Urinary bladder (tissue), 4 donors: ENCODE measurements around the gene FOXP1. TPM values are rescaled to one million over a fixed set of nuclear protein-coding genes. Genes with fewer than 3 reads are reported as not detected.

Experiments
- DNase-seq: peaks from one replicate; pipeline ENCODE4 v3.0.0-alpha.2; 2015; ENCODE audit errors: extremely low spot score
- H3K27ac ChIP-seq: one replicate; pipeline ENCODE4 v1.5.1; 2013; ENCODE audit warnings: low read depth, mild to moderate bottlenecking, moderate library complexity
- H3K36me3 ChIP-seq: one replicate; pipeline ENCODE4 v1.6.1; 2013; ENCODE audit warnings: mild to moderate bottlenecking, moderate library complexity; ENCODE audit not compliant: insufficient read depth
- H3K4me1 ChIP-seq: one replicate; pipeline ENCODE4 v1.6.1; 2013; ENCODE audit warnings: mild to moderate bottlenecking, moderate library complexity; ENCODE audit not compliant: insufficient read depth
- H3K4me3 ChIP-seq: one replicate; pipeline ENCODE4 v1.5.1; 2013; ENCODE audit warnings: low read depth, low read length
- WGBS: extraction: QIAGEN DNeasy Blood & Tissue Kit; methylation state at CpG from one replicate; pipeline ENCODE4 v1.1.7; 2013; 5-methylcytosine and 5-hydroxymethylcytosine counted together
- polyA plus RNA-seq: library from polyadenylated mRNA; stranded (reverse); fragments of 200-250 nt; gene quantifications from one replicate; pipeline ENCODE4 v1.2.3, GENCODE V29; 2013
- total RNA-seq: library from RNA; depleted of rRNA; stranded (reverse); fragments of >200 nt; gene quantifications from one replicate; pipeline ENCODE4 v1.2.3, GENCODE V29; 2014
- donor health status: healthy with polysubstance abuse.
- donor health status: healthy.

FOXP1 gene
- total and polyA plus RNA-seq, 2 donors, result 27.4 to 176 TPM

DNA sequence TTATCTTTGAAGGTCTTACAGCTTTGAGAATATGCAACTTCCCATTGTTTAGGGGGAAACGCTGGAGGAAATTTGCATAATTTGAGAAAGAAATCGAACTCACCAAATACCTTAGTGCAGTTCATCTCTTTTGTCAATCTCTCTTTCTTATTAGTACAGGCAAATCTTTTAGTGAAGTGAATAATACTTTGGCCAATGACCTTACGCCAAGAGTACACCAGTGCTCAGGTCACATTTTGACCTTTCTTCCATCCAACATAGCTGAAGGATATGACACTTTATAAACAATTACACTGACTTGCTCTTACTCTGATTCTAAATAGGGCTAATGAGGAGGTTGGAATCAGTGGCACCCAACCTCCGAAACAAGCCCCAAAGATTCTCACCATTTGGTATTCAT, 494.8 kb downstream of the FOXP1 start:
- 97% methylated on average over 4 of the region's 4 CpGs for WGBS
- Histone ChIP-seq H3K4me1 (no peaks in the 10 kb centered on the region), H3K36me3 (no peaks in the 10 kb centered on the region), H3K4me3 (no peak overlapping the region), H3K27ac (no peak overlapping the region)
- DNase-seq, result no peak

DNA sequence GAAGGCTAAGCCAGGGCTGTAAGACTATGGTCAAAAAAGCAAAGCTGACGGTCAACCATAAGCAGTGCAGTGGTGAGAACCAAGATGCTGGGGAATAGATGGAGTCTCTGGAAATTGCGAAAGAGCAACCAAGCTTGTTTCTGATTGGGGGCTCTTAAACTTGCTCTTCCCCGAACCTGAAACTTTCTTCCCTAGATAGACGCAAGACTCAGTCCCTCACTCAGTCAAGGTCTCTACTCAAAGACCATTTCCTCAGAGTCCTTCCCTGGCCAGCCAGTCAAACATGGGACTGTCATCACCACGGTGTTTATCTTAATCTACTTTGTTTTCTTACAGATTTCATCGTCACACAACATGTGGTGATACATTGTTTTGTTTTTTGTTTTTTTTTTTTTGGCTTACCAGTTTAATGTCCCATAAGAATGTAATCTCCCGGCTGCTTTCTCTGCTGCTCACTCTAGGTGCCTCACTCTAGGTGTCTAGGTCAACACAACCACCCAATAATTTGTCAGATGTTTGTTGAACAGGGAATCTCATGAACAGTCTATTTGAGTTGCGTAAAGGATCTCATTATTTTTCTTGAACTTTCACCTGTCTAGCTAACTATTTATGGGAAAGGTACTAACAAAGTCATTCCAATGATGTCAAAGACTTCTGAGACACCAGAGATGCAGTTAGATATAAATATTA, 495.4 kb downstream of the FOXP1 start:
- Histone ChIP-seq H3K36me3 (no peaks in the 10 kb centered on the region), H3K4me3 (no peak overlapping the region), H3K4me1 (no peaks in the 10 kb centered on the region), H3K27ac (no peak overlapping the region)
- no peak for DNase-seq
- 93% methylated on average over 8 of the region's 8 CpGs for WGBS

GRCh38 chr3:71087143-71088018, 496.1 kb downstream of the FOXP1 start:
- no peak for DNase-seq
- Histone ChIP-seq H3K36me3 (no peaks in the 10 kb centered on the region), H3K27ac (no peak overlapping the region), H3K4me1 (no peaks in the 10 kb centered on the region), H3K4me3 (no peak overlapping the region)
- WGBS, result 88% methylated on average over 9 of the region's 9 CpGs

- Histone ChIP-seq H3K36me3 (no peaks in the 10 kb centered on the region), H3K4me3 (no peak overlapping the region), H3K4me1 (no peaks in the 10 kb centered on the region), H3K27ac (no peak overlapping the region)
- no peak for DNase-seq
- 88% methylated on average over 4 of the region's 4 CpGs for WGBS
Observed at GRCh38 chr3:71086777-71087142, 496.8 kb downstream of the FOXP1 start.

DNA sequence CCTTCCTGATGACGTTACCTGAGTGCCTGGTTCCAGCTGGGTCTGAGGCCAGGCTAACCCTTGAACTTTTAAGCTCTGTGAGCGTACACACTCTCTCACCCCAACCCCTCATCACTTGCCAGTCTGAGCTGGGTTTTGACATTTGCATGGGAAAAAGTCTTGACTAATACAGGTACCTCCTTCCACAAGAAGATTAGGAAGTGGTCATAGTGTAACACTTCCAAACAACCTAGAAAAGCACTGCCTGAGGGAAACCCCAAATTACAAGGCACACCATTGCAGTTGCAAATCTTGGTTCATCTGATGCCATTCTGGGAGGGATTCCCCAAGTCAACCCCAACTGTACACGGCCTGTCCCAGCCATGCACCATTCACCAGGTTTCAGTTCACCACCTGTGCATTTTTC, 499.8 kb downstream of the FOXP1 start:
- DNase-seq, result no peak
- whole genome bisulfite sequencing, result 92% methylated on average over 3 of the region's 3 CpGs
- Histone ChIP-seq H3K4me1 (no peaks in the 10 kb centered on the region), H3K36me3 (no peaks in the 10 kb centered on the region), H3K27ac (no peak overlapping the region), H3K4me3 (no peak overlapping the region)

GRCh38 chr3:71082833-71083232, 500.7 kb downstream of the FOXP1 start:
- H3K27ac ChIP-seq, result no peak overlapping the region

DNA sequence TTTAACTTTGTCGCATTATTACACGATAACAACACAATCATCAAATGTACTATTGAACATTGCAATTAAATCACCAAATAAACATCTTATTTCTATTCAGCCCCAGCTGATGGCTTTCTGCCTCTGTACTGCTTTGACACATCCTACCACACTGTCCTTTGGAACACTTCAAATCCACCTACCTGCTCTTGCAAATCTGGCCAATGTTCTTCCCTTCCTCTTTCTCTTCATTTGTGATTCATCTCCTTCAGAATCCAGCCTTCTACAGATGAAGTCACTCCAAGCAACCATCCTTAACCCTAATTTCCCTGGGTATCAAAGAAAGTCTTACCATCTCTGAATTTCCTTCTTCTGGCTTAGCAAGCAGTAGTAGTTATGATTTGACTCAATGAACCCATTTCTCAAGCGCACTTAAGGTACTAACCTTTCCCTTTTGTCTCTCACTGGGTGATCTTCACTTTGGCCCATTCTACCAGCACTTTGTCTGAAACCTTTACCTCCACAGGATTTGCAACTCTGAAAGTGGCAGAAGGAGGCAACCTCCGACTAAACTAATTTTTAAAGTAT, 502.9 kb downstream of the FOXP1 start:
- no peaks in the 10 kb centered on the region for H3K4me1 ChIP-seq

More at GRCh38 chr3:71082833-71083232, 500.7 kb downstream of the FOXP1 start:
- H3K4me3 ChIP-seq, result no peak overlapping the region
- H3K36me3 ChIP-seq, result no peaks in the 10 kb centered on the region
- no peak for DNase-seq
- no peaks in the 10 kb centered on the region for H3K4me1 ChIP-seq
- 93% methylated on average over 5 of the region's 5 CpGs for WGBS

DNA sequence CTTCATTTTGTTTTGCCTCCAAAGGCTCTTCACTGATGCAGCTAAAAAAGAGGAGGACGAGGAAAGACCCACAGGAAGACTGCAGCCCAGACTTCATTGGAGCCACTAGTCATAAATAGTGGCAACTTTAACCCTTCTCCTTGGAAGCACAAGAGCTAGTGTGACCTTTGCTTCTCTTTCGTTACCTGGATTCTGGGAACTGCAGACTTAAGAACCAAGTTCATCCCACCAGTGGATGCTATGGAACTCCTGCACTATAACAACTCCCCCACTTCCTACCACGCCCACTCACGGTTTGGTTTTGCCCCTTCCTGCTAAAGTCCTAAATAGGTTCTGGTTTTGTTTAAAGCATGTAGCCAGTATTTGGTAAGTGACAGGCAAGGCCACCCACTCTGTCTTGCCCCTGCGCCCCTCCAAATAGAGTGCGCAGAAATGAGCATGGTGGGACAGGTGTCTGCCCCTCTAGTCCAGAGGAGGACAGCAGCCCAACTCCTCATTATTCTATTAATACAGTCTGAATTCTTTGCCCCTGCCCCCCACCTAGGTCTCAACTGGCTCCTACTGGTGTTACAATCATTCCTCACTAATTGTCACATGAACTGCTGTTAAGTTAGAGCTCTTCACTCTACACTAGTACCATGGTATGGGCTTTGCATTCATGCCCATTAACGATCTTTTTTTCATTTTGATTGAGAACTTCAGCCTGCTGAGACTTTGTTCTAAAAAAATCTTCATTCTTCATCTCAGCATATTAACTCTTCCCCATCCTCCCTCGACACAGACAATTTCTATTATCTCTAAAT, 504.6 kb downstream of the FOXP1 start:
- no peaks in the 10 kb centered on the region for H3K4me1 ChIP-seq
- DNase-seq, result no peak
- no peak overlapping the region for H3K27ac ChIP-seq
- H3K4me3 ChIP-seq, result no peak overlapping the region
- 85% methylated on average over 8 of the region's 8 CpGs for WGBS
- H3K36me3 ChIP-seq, result no peaks in the 10 kb centered on the region

More for the DNA sequence above, 502.9 kb downstream of the FOXP1 start:
- no peak for DNase-seq
- WGBS, result 78% methylated on average over 4 of the region's 4 CpGs
- no peaks in the 10 kb centered on the region for H3K36me3 ChIP-seq
- no peak overlapping the region for H3K4me3 ChIP-seq
- H3K27ac ChIP-seq, result no peak overlapping the region

DNA sequence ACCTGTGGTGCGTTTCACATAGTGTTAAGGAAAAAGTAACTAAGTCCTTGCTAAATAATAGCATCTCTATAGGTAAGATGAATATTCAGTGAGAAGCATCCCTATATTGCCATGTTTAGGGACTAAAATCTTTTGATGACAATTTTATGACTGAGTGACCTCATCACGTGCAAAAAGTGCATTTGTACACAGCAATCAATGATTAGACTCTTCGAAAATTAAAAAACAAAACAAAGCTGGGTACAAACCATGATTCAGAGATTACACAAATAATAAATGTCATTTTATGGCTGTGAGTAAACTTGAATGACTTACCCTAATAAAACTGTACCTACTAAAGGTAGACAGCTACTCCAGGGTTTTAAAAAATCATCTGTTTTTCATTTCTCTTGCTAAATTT, 505.3 kb downstream of the FOXP1 start:
- 66% methylated on average over 3 of the region's 3 CpGs for WGBS
- Histone ChIP-seq H3K27ac (no peak overlapping the region), H3K4me3 (no peak overlapping the region), H3K36me3 (no peaks in the 10 kb centered on the region), H3K4me1 (no peaks in the 10 kb centered on the region)
- no peak for DNase-seq

DNA sequence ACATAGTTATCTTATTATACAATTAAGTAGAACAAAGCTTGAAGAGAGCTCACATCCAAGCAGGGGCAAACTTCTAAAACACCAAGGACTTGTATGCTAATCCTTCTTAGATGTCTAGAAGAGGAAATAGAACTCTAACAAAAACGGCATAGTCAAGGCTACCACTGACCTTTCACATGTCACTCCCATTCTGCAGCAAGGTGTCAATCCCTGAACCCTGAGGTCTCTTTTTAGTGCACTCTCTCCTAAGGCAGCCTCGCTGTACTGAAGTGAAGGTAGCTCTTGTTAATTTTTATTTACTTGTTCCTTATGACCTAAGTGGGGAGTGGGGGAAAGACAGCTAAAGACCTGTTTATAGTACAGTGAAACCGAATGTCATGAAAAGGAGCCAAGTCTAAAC, 506.5 kb downstream of the FOXP1 start:
- Histone ChIP-seq H3K4me1 (no peaks in the 10 kb centered on the region), H3K4me3 (no peak overlapping the region), H3K36me3 (no peaks in the 10 kb centered on the region), H3K27ac (no peak overlapping the region)
- 37% methylated on average over 3 of the region's 3 CpGs for WGBS
- DNase-seq, result no peak

DNA sequence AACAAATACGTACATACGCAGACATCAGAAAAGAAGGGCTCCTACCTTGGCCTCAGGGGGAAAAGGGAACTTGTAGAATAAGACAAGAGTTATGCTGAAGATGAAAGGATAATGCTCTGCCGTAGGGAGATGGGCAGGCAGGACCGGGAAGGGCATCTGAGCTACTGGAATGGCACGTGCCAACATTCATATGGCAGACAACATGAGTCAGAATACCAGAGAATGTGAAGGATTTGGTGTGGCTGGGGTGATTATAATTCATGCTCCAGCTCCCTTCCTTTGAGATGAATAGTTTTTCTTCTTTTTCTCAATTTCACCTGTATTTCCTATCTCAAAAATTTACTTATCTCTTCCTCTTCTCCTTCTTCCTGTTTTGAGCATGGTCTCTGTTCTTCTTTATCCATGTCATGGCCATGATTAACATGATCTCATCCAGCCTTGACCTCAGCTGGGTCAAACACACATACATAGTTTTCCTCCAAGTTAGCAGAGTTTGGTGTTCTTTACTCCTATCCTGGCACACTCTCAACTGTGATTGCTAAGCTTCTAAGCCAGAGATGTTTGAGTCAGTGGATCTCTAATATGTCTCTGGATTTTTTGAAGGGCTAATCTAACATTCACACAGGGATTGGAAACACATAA, 507.0 kb downstream of the FOXP1 start:
- Histone ChIP-seq H3K27ac (no peak overlapping the region), H3K4me3 (no peak overlapping the region), H3K36me3 (no peaks in the 10 kb centered on the region), H3K4me1 (no peaks in the 10 kb centered on the region)
- DNase-seq, result no peak
- WGBS, result 91% methylated on average over 5 of the region's 5 CpGs

GRCh38 chr3:71075494-71075893, 508.0 kb downstream of the FOXP1 start:
- H3K4me1 ChIP-seq, result no peaks in the 10 kb centered on the region

GRCh38 chr3:71074423-71074822, 509.1 kb downstream of the FOXP1 start:
- no peak for DNase-seq
- 86% methylated on average over 3 of the region's 3 CpGs for WGBS
- Histone ChIP-seq H3K4me1 (no peaks in the 10 kb centered on the region), H3K4me3 (no peak overlapping the region), H3K36me3 (no peaks in the 10 kb centered on the region), H3K27ac (no peak overlapping the region)

More at GRCh38 chr3:71075494-71075893, 508.0 kb downstream of the FOXP1 start:
- Histone ChIP-seq H3K27ac (no peak overlapping the region), H3K4me3 (no peak overlapping the region), H3K36me3 (no peaks in the 10 kb centered on the region)
- WGBS, result 97% methylated on average over 2 of the region's 2 CpGs
- DNase-seq, result no peak
